ENCODE measurements around the gene ZMAT3. TPM values are rescaled to one million over a fixed set of nuclear protein-coding genes. Genes with fewer than 3 reads are reported as not detected.
"Not testable (repeated sequence)": the region's sequence is repeated elsewhere in the genome, so short reads cannot be mapped to it uniquely, and the experiment has no call there.

ZMAT3 gene
- total RNA-seq, 2 experiments from 2014 or later: 12.3 to 13.9 TPM

- ChIA-PET POLR2A (interaction anchor here (0.6 kb wide), 1 partner anchor 144 kb away, joined by 3 read pairs; no protein-coding TSS in a partner anchor), CTCF (interaction anchor here (1.0 to 1.3 kb wide), 5 partner anchors 9 to 254 kb away, joined by 3 to 6 read pairs (median 3); no protein-coding TSS in a partner anchor)
- Mint-ChIP-seq H3K27me3 (no peaks in the 10 kb centered on the region), H3K9me3 (no peaks in the 10 kb centered on the region), H3K4me3 (no peak overlapping the region), H3K4me1 (peaks cover 27% of the 10 kb centered on the region), H3K27ac (no peak overlapping the region), H3K36me3 (ENCODE audit: low read depth) (peaks cover 37% of the 10 kb centered on the region)
- no peak for DNase-seq
These were observed 4.3 kb downstream of the ZMAT3 start for GRCh38 chr3:179067291-179067690.

- POLR2A ChIA-PET: no interaction called here
- Mint-ChIP-seq H3K4me3 (no peak overlapping the region), H3K9me3 (no peaks in the 10 kb centered on the region), H3K27me3 (no peaks in the 10 kb centered on the region), H3K4me1 (peaks cover 11% of the 10 kb centered on the region), H3K27ac (no peak overlapping the region), H3K36me3 (ENCODE audit: low read depth) (peaks cover 54% of the 10 kb centered on the region)
- CTCF ChIA-PET: interaction anchor here (0.9 kb wide), 1 partner anchor 22 kb away, joined by 5 read pairs; no protein-coding TSS in a partner anchor
- no peak for DNase-seq
These were observed 7.6 kb downstream of the ZMAT3 start for GRCh38 chr3:179063945-179064560.

- DNase-seq: no peak
- ChIA-PET CTCF (no interaction called here), POLR2A (no interaction called here)
- H3K9me3 Mint-ChIP-seq: no peaks in the 10 kb centered on the region
- H3K27me3 Mint-ChIP-seq: no peaks in the 10 kb centered on the region
- peaks cover 48% of the 10 kb centered on the region for H3K36me3 Mint-ChIP-seq (ENCODE audit: low read depth)
- no peak overlapping the region for H3K27ac Mint-ChIP-seq
- no peak overlapping the region for H3K4me3 Mint-ChIP-seq
- no peaks in the 10 kb centered on the region for H3K4me1 Mint-ChIP-seq
These were observed 15.3 kb downstream of the ZMAT3 start for GRCh38 chr3:179056326-179056725.

- CTCF ChIA-PET, POLR2A ChIA-PET, H3K9me3 Mint-ChIP-seq, H3K27ac Mint-ChIP-seq, H3K27me3 Mint-ChIP-seq, DNase-seq, H3K4me3 Mint-ChIP-seq, H3K4me1 Mint-ChIP-seq: not testable (repeated sequence)
- H3K36me3 Mint-ChIP-seq (ENCODE audit: low read depth): peaks cover 50% of the 10 kb centered on the region
These were observed 17.0 kb downstream of the ZMAT3 start for GRCh38 chr3:179054565-179054964.

GRCh38 chr3:179046497-179047353, 24.9 kb downstream of the ZMAT3 start:
- DNase-seq: no peak
- no peaks in the 10 kb centered on the region for H3K27me3 Mint-ChIP-seq
- ChIA-PET POLR2A (no interaction called here), CTCF (no interaction called here)
- no peak overlapping the region for H3K27ac Mint-ChIP-seq
- peaks cover 9% of the 10 kb centered on the region for H3K9me3 Mint-ChIP-seq
- no peak overlapping the region for H3K4me3 Mint-ChIP-seq
- H3K36me3 Mint-ChIP-seq (ENCODE audit: low read depth): peaks cover 51% of the 10 kb centered on the region
- H3K4me1 Mint-ChIP-seq: peaks cover 14% of the 10 kb centered on the region

GRCh38 chr3:179045719-179046402, 25.7 kb downstream of the ZMAT3 start:
- Mint-ChIP-seq H3K4me1 (peaks cover 16% of the 10 kb centered on the region), H3K27me3 (no peaks in the 10 kb centered on the region), H3K36me3 (ENCODE audit: low read depth) (peaks cover 53% of the 10 kb centered on the region), H3K9me3 (peaks cover 7% of the 10 kb centered on the region), H3K27ac (no peak overlapping the region), H3K4me3 (no peak overlapping the region)
- no peak for DNase-seq
- CTCF ChIA-PET: no interaction called here
- POLR2A ChIA-PET: no interaction called here

GRCh38 chr3:179038899-179039251, 32.7 kb downstream of the ZMAT3 start:
- not testable (repeated sequence) for H3K27ac Mint-ChIP-seq, H3K4me3 Mint-ChIP-seq

GRCh38 chr3:179038216-179038898, 33.3 kb downstream of the ZMAT3 start:
- Mint-ChIP-seq H3K4me1 (peaks cover 3% of the 10 kb centered on the region), H3K36me3 (ENCODE audit: low read depth) (peaks cover 38% of the 10 kb centered on the region), H3K9me3 (peaks cover 3% of the 10 kb centered on the region), H3K27ac (peak overlapping the region; percentile 74), H3K4me3 (no peak overlapping the region), H3K27me3 (no peaks in the 10 kb centered on the region)
- ChIA-PET CTCF (interaction anchor here (1.0 to 1.5 kb wide), 4 partner anchors 23 to 34 kb away, joined by 3 to 6 read pairs (median 4); partner anchors contain the start of gene ZMAT3), POLR2A (interaction anchor here (0.6 to 1.9 kb wide), 4 partner anchors 17 to 1563 kb away, joined by 3 to 13 read pairs (median 4); partner anchors contain the start of gene ZMAT3)
- no peak for DNase-seq

More at GRCh38 chr3:179038899-179039251, 32.7 kb downstream of the ZMAT3 start:
- H3K4me1 Mint-ChIP-seq, CTCF ChIA-PET, POLR2A ChIA-PET, DNase-seq, H3K9me3 Mint-ChIP-seq, H3K27me3 Mint-ChIP-seq: not testable (repeated sequence)
- H3K36me3 Mint-ChIP-seq (ENCODE audit: low read depth): peaks cover 43% of the 10 kb centered on the region

GRCh38 chr3:179037351-179037750, 34.3 kb downstream of the ZMAT3 start:
- Mint-ChIP-seq H3K4me1 (peaks cover 3% of the 10 kb centered on the region), H3K9me3 (no peaks in the 10 kb centered on the region), H3K36me3 (ENCODE audit: low read depth) (peaks cover 32% of the 10 kb centered on the region), H3K4me3 (peak overlapping the region; percentile 18), H3K27me3 (no peaks in the 10 kb centered on the region), H3K27ac (peak overlapping the region; percentile 74)
- ChIA-PET POLR2A (interaction anchor here (1.2 to 1.9 kb wide), 5 partner anchors 16 to 1564 kb away, joined by 3 to 13 read pairs (median 4); partner anchors contain the start of gene ZMAT3), CTCF (interaction anchor here (1.0 to 1.5 kb wide), 4 partner anchors 22 to 35 kb away, joined by 3 to 6 read pairs (median 4); partner anchors contain the start of gene ZMAT3)
- DNase-seq: peak; percentile 69

GRCh38 chr3:179036626-179037300, 34.8 kb downstream of the ZMAT3 start:
- peak overlapping the region; percentile 74 for H3K27ac Mint-ChIP-seq
- ChIA-PET POLR2A (interaction anchor here (1.2 to 1.9 kb wide), 5 partner anchors 15 to 1565 kb away, joined by 3 to 13 read pairs (median 4); partner anchors contain the start of gene ZMAT3), CTCF (interaction anchor here (1.3 to 1.5 kb wide), 2 partner anchors 21 to 33 kb away, joined by 5 to 6 read pairs; no protein-coding TSS in a partner anchor)
- H3K4me1 Mint-ChIP-seq: peaks cover 3% of the 10 kb centered on the region
- no peaks in the 10 kb centered on the region for H3K27me3 Mint-ChIP-seq
- peaks cover 26% of the 10 kb centered on the region for H3K36me3 Mint-ChIP-seq (ENCODE audit: low read depth)
- no peak overlapping the region for H3K4me3 Mint-ChIP-seq
- no peaks in the 10 kb centered on the region for H3K9me3 Mint-ChIP-seq
- DNase-seq: no peak

- ChIA-PET CTCF (no interaction called here), POLR2A (no interaction called here)
- no peak for DNase-seq
- H3K9me3 Mint-ChIP-seq: no peaks in the 10 kb centered on the region
- H3K27ac Mint-ChIP-seq: no peak overlapping the region
- H3K36me3 Mint-ChIP-seq (ENCODE audit: low read depth): peaks cover 23% of the 10 kb centered on the region
- H3K4me1 Mint-ChIP-seq: peaks cover 3% of the 10 kb centered on the region
- H3K4me3 Mint-ChIP-seq: no peak overlapping the region
- H3K27me3 Mint-ChIP-seq: no peaks in the 10 kb centered on the region
These were observed 35.4 kb downstream of the ZMAT3 start for GRCh38 chr3:179036226-179036625.

- H3K9me3 Mint-ChIP-seq: no peaks in the 10 kb centered on the region
- peaks cover 18% of the 10 kb centered on the region for H3K36me3 Mint-ChIP-seq (ENCODE audit: low read depth)
- no peak for DNase-seq
- ChIA-PET POLR2A (no interaction called here), CTCF (no interaction called here)
- H3K4me1 Mint-ChIP-seq: no peaks in the 10 kb centered on the region
- H3K27me3 Mint-ChIP-seq: no peaks in the 10 kb centered on the region
- H3K4me3 Mint-ChIP-seq: no peak overlapping the region
- H3K27ac Mint-ChIP-seq: no peak overlapping the region
These were observed 36.4 kb downstream of the ZMAT3 start for GRCh38 chr3:179035232-179035631.

All from activated CD4-positive, alpha-beta memory T cell treated with anti-CD3 and anti-CD28 coated beads, Interleukin-2, amount 10 ng/mL, durations not matched to agents 7 days and 5 days (primary cell).